PC-9 (cell line): Measurements from ENCODE around the gene TMEM156.

Experiments used
- EZH2 ChIP-seq: fragments of 200-600 bp; sonication (generic); IDR thresholded peaks from 2 replicates; pipeline ENCODE4 v1.8.0; 2017; ENCODE audit warnings: antibody characterized with exemption, low read depth
- TF ChIP-seq, protein P1 (sequence below): fragments of 200-600 bp; sonication (generic); conservative IDR thresholded peaks from 2 replicates; pipeline ENCODE4 v1.6.1; 2017; ENCODE audit warnings: mixed run types, antibody characterized with exemption, mild to moderate bottlenecking, moderate library complexity

DNA sequence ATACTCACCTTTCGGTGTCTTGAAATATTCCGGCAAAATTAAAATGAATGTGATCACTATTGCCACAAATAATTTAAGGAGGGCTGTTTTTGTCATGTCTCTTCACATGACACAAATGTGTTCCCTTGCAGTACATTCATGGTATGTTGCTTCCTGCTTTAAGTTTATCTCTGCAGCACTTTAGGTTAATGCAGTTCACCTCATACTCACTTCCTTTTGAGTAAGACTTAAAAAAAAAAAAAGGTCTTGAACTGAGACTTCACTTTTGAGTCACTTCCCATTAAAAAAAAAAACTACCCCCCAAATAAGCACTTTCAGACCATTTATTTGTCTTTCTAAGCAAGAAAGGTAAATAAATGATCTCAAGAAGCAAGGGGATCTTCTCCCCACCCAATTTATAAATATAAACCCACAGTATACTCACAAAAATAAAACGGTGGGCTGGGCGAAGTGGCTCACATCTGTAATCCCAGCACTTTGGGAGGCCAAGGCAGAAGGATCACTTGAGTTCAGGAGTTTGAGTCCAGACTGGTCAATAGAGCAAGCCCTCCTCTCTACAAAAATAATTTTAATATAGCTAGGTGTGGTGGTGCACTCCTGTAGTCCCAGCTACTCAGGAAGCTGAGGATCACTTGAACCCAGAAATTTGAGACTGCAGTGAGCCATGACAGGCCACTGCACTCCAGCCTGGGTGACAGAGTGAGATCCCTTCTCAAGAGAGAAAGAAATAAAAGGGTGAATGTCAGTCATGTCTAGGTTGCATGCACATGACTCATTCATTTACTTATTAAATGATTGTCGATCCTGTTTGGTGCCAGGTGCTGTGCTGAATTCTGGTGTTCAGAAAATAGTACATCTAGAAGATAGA lies at the start of gene TMEM156:
- TF ChIP-seq, protein P1, sequence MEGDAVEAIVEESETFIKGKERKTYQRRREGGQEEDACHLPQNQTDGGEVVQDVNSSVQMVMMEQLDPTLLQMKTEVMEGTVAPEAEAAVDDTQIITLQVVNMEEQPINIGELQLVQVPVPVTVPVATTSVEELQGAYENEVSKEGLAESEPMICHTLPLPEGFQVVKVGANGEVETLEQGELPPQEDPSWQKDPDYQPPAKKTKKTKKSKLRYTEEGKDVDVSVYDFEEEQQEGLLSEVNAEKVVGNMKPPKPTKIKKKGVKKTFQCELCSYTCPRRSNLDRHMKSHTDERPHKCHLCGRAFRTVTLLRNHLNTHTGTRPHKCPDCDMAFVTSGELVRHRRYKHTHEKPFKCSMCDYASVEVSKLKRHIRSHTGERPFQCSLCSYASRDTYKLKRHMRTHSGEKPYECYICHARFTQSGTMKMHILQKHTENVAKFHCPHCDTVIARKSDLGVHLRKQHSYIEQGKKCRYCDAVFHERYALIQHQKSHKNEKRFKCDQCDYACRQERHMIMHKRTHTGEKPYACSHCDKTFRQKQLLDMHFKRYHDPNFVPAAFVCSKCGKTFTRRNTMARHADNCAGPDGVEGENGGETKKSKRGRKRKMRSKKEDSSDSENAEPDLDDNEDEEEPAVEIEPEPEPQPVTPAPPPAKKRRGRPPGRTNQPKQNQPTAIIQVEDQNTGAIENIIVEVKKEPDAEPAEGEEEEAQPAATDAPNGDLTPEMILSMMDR, result no peak
- no peak for TF ChIP-seq EZH2
